Measurements from ENCODE around the gene PIP. TPM values are rescaled to one million over a fixed set of nuclear protein-coding genes. Genes with fewer than 3 reads are reported as not detected.
"Not testable (repeated sequence)": the region's sequence is repeated elsewhere in the genome, so short reads cannot be mapped to it uniquely, and the experiment has no call there.

The PIP gene
- polyA plus RNA-seq, 4 donors: not detected

- no peak for DNase-seq (ENCODE audit: low read depth in 4 of 4, low spot score in 3 of 4)
Observed at GRCh38 chr7:143176128-143176527, 44.3 kb downstream of the PIP start.

GRCh38 chr7:143177374-143178119 is 45.7 kb downstream of the PIP start:
- DNase-seq (ENCODE audit: low read depth in 4 of 4, low spot score in 3 of 4): no peak

- not testable (repeated sequence) for DNase-seq (ENCODE audit: low read depth in 4 of 4, low spot score in 3 of 4)
Observed at GRCh38 chr7:143180771-143181170, 48.9 kb downstream of the PIP start.

GRCh38 chr7:143181349-143181748 is 49.5 kb downstream of the PIP start:
- DNase-seq (ENCODE audit: low read depth in 4 of 4, low spot score in 3 of 4): no peak

GRCh38 chr7:143183024-143183423 is 51.1 kb downstream of the PIP start, which contains the start of gene TAS2R39:
TSS of gene TAS2R39 (plus strand) at chr7:143183419. CDS start at chr7:143183419, 0 bp downstream.
- no peak for DNase-seq (ENCODE audit: low read depth in 4 of 4, low spot score in 3 of 4)

- no peak for DNase-seq (ENCODE audit: low read depth in 4 of 4, low spot score in 3 of 4)
Observed at GRCh38 chr7:143185551-143185950, 53.7 kb downstream of the PIP start.

- no peak for DNase-seq (ENCODE audit: low read depth in 4 of 4, low spot score in 3 of 4)
Observed at GRCh38 chr7:143188994-143189393, 57.1 kb downstream of the PIP start.

Other genes starting within 250 kb of the PIP start
- 10 to 100 TPM in 2 of 4 donors, 1 to 10 TPM in 1, under 1 TPM in 1; 0.31 to 18.5 (median 11.3) TPM for gene TRPV6, start 246.3 kb upstream of the PIP start, polyA plus RNA-seq (ENCODE audit: insufficient read length in 4 of 4)
- 1 to 10 TPM in 2 of 4 donors, under 1 TPM in 2; 0.05 to 1.8 (median 1.2) TPM for gene TRPV5, start 198.3 kb upstream of the PIP start, polyA plus RNA-seq (ENCODE audit: insufficient read length in 4 of 4)
- gene LLCFC1, start 192.6 kb upstream of the PIP start, polyA plus RNA-seq (ENCODE audit: insufficient read length in 4 of 4): under 1 TPM; 0.21 to 0.99 (median 0.47) TPM
- 1 to 10 TPM; 1.1 to 3.8 (median 3.3) TPM for gene KEL, start 169.7 kb upstream of the PIP start, polyA plus RNA-seq (ENCODE audit: insufficient read length in 4 of 4)
- gene OR9A2, start 104.9 kb upstream of the PIP start, polyA plus RNA-seq (ENCODE audit: insufficient read length in 4 of 4): not detected
- gene OR6V1, start 79.7 kb upstream of the PIP start, polyA plus RNA-seq (ENCODE audit: insufficient read length in 4 of 4): not detected
- gene TAS2R39, start 51.3 kb downstream of the PIP start, polyA plus RNA-seq (ENCODE audit: insufficient read length in 4 of 4): not detected
- not detected for gene TAS2R40, start 90.0 kb downstream of the PIP start, polyA plus RNA-seq (ENCODE audit: insufficient read length in 4 of 4)
- 100 to 1,000 TPM in 3 of 4 donors, 10 to 100 TPM in 1; 86.8 to 227 (median 188) TPM for gene GSTK1, start 131.4 kb downstream of the PIP start, polyA plus RNA-seq (ENCODE audit: insufficient read length in 4 of 4)
- 10 to 100 TPM in 3 of 4 donors, 1 to 10 TPM in 1; 2.7 to 72.7 (median 52.7) TPM for gene TMEM139, start 152.9 kb downstream of the PIP start, polyA plus RNA-seq (ENCODE audit: insufficient read length in 4 of 4)
- 10 to 100 TPM; 38.5 to 60.1 (median 56.2) TPM for gene CASP2, start 156.3 kb downstream of the PIP start, polyA plus RNA-seq (ENCODE audit: insufficient read length in 4 of 4)
- gene CLCN1, start 184.0 kb downstream of the PIP start, polyA plus RNA-seq (ENCODE audit: insufficient read length in 4 of 4): under 1 TPM; 0.10 to 0.24 (median 0.12) TPM
- 1 to 10 TPM; 2.3 to 4.9 (median 2.7) TPM for gene FAM131B, start 230.6 kb downstream of the PIP start, polyA plus RNA-seq (ENCODE audit: insufficient read length in 4 of 4)
- 100 to 1,000 TPM in 2 of 4 donors, 10 to 100 TPM in 2; 80.4 to 137 (median 93.0) TPM for gene ZYX, start 249.3 kb downstream of the PIP start, polyA plus RNA-seq (ENCODE audit: insufficient read length in 4 of 4)